Renal cortical epithelial cell (primary cell): ENCODE data around the gene KLF7. TPM values are rescaled to one million over a fixed set of nuclear protein-coding genes. Genes with fewer than 3 reads are reported as not detected.

Source experiments
- DNase-seq: peaks from one replicate; pipeline ENCODE4 v3.0.0-alpha.2; 2011; ENCODE audit warnings: low read depth
- total RNA-seq: library from RNA; depleted of rRNA; stranded (reverse); fragments of >200 nt; gene quantifications from 2 replicates; pipeline ENCODE4 v1.2.3, GENCODE V29; 2014

The KLF7 gene
- total RNA-seq, 1 donor from 2014 or later, result 31.5 TPM

- no peak for DNase-seq
Observed at GRCh38 chr2:207126724-207127308, 38.9 kb downstream of the KLF7 start.

DNA sequence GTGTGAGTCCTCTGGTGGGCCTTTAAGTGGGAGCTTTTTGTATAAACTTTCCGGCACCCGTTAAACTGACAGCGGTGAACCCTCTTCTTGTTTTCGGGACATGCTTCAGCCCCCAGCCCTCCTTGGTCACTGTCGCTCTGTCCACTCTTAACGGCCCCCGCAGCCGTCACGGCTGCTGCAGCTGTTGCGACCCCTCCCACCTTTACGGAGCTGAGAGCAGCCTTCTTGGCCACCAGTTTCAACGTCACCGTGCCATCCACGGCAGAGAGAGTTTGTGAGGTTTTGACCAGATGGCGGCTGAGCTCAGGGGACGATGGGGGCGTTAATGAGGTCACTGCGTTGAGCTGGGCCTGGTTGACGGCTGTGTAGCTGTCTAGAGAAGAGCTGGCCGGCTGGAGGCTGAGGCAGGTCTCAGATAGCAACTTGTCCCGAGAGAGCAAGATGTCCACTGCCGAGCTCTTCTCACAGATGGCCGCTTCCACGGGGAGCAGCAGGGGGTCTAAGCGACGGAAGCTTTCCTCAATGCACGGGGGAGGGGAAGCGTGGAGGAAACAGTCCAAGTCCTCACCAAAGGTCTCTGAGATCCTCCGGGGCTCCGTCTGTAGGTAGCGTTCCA lies 41.9 kb downstream of the KLF7 start:
- no peak for DNase-seq

DNA sequence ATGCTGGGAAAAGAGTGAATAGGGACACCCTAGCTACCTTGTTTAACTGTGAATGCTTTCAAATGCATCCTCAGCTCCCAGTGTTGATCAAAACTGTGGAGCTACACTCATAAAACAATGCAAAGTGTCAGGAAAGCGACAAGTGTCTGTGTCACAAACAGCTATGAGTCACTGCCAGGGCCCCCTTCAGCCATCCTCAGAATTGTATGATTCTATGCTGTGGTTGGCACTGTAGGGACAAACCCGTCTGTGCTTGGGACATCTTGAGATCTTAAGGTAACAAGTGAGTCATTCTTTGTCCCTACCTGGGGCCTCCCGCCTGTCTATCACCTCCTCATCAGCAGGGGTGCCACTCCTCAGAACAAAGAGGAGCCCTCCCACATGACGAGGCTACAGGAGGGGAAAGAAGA lies 42.4 kb downstream of the KLF7 start:
- DNase-seq, result no peak

DNA sequence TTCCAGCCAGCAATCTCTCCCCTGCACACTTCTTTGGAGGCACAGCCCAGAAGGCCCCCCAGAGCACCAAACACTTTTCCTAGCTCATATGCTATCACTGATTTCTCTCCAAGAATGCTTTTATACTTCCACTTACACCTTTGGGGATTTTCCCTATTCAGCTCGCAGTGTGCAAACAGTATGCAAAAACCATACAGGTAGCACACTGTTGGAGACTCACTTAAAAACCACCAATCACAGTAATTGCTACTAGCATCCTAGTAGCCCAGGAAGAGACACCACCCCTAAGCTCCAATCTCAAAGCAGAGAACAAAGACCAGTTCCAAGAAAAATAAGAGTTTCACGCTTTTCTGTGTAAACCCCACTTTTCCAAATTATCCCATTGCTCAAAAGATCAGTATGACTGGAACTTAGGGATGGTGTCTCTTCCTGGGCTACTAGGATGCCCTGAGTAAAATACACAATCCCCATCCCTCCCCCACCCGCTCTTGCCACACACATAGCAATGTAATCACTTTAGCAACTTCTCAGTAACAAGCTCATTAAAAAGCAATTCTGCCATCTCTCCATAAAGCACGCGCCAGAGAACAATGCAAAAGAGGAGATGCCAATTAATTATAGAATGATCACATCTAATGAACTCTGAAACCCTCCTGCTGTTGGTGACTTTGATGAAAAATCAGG lies 43.0 kb downstream of the KLF7 start:
- peak; percentile 42 for DNase-seq

DNA sequence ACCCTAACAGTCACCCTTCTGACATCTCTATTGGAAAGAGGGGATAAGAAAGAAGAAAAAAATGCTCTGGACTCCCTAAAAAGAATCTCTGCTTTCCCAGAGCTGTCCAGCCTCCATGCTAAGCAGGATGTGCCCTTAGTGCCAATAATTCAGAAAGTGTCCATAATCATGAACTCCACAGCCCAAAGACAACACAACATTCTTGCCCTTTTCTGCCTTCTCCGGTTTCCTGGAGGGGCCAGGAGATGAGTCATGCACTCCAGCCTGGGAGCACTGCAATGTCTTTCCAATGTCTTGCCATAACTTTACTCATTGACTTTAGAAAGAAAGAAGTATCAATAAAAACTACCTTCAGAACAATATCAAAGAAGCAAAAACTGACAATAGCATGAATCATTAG lies 44.0 kb downstream of the KLF7 start:
- DNase-seq, result peak; percentile 82

DNA sequence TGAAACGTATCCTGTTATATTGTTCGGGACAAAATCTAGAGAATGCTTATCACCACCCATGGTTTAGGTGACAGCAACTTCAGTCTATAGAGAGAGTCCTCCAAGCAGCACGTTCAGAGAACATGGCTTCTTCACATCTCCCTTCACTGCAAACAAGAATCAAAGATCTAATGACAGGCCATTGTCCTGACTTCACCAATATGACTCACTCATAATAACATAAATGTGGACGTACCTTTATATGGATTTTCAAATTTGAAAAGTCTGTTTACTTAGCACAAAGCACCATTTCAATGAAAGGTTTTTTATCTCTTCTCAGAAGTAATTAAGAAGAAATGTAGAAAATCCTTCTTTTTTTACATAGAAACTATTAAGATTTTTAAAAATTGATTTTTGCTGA lies 46.7 kb downstream of the KLF7 start:
- DNase-seq, result no peak

DNA sequence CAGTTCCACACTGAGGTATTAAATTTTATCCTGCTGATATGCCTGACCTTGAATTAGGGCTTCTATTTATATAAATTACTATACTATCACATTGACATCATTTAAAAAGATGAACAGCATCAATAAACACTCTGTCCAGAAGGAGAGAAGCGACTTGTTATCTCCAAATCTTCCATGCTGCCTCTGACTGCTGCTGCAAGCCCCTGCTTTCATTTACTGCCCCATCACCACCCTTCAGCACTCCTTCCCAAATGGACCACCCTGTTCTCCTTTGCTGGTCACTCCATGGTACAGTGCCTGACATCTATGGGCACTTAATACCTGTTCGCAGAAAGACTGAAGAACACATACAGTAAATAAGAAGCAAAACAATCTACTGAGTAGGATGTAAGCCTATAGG lies 48.1 kb downstream of the KLF7 start:
- DNase-seq, result no peak

- DNase-seq, result no peak
Observed at GRCh38 chr2:207115715-207116364, 49.9 kb downstream of the KLF7 start.

DNA sequence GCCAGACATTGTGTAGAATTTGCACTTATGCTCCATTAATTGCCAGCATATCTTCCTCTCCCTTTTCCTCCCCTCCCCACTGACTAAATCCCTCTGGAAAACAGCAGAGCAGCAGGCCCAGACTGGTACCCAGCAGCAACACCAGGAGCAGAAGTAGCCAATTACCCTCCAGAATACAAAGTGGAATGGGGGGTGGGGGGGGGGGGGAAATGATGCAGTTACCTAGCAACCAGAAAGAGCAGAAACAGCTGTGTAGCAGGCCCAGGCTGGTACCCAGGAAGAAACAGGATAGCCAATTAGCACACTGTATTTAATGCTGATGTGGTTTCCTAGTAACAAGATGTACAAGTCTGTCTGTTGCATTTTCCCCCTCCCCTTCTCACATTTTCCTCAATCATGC lies 52.3 kb downstream of the KLF7 start:
- no peak for DNase-seq

- no peak for DNase-seq
Observed at GRCh38 chr2:207112785-207113184, 53.0 kb downstream of the KLF7 start.

DNA sequence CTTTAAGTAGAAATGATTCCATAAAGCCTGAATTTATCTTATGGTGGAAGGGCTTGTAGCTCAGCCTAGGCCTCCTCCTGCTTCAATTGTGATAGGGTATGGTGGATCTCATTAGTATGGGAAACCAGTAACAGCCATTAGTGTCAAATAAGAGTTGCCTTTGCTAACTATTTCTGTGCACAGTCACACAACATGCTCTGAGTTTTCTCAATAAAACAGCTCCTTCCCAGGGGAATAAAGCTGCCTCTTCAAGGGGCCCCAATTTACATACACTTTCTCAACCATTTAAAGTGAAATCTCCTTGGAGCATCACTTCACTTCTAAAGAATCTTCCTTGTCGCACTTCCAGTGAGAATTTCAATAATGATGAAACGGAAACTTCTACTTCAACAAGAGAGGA lies 53.4 kb downstream of the KLF7 start:
- no peak for DNase-seq

- DNase-seq, result no peak
Observed at GRCh38 chr2:207111757-207112156, 54.0 kb downstream of the KLF7 start.

- DNase-seq, result no peak
Observed at GRCh38 chr2:207110715-207111114, 55.0 kb downstream of the KLF7 start.

GRCh38 chr2:207110310-207110709 lies 55.4 kb downstream of the KLF7 start:
- DNase-seq, result no peak

DNA sequence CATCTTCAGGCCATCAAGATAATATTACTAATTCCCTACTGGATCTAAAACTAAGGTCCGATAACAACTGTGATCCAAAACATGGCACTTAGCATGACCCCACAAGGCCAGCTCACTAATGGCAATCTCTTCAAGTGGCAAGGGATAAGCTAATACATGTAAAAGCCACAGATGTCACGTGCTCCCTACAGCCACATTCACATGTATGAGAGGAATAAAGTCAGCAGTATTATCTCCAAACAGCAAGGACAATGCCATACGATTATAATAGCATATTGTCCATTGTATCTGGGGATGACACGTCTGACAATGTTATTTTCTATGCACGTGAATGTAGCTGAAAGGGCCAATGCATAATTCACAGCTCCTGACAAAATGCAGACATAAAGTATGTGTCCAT lies 56.0 kb downstream of the KLF7 start:
- no peak for DNase-seq

DNA sequence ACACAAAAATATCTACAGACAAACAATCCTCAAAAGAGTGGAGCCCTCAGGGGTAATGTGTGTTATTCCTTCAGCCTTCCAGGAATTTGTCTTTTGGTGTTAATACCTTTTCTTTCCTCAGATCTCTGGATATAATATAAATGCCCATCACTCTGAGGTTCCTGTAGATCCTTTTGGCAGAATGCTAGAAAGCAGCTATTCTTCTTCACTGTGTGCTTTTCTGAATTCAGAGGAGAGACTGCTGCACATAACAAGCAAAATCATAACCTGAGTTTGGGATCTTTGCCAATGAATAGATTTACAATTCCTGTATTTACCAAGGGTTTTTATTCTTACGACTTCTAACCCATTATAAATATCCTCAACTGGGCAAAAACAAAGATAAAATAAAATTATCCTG lies 57.3 kb downstream of the KLF7 start:
- DNase-seq, result no peak

DNA sequence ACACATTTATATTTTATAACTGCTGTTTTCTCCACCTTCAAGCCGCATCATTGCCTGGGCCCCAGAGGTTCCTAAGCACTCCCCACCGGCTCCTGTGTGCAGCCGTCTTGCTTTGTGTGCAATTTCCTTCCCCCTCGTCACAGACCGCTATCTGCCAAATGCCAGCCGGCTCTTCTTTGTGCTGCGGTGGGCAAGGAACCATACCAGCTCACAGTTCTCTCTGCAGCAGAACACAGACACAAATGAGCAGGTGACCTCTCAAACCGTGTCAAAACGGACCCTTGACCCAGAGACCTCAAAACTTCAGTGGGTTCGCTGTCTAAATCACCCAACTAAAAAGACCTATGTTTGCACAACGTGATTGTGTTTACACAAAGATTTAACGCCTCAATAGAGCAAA lies 58.2 kb downstream of the KLF7 start:
- no peak for DNase-seq

DNA sequence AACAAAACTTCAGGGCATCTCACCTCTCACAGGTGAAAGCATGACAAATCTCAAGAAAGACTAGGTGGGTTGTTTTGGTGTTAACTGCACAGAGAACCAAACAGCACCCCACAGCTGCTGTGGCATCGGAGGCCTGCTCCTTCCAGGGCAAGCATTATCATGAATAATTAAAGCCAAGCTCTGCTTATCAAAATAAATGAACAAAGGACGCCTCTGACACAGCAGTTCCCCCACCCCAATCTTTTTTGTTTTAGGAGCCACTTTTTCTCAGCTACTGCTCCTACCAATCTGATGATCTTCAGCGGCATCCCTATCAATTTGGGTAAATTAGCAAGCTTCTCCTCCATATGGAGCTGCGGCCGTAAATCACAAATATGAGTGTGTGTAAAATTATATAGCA lies 58.6 kb downstream of the KLF7 start:
- no peak for DNase-seq

DNA sequence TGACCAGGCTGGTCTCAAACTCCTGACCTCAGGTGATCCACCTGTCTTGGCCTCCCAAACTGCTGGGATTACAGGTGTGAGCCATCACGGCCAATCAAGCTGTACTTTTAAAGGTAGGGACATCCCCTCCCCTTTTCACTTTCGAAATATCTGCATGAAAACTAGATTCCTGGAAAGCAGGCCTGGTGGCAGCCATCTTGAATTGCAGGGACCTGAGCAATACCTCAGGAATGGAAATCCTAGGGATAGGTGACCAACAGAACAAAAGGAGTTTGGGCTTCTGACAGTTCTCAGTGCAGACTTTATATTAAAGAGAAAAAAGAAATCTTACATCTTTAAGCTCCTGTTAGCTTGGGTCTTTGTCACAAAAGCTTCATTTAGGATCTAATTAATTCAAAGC lies 62.6 kb downstream of the KLF7 start:
- DNase-seq, result peak; percentile 33

DNA sequence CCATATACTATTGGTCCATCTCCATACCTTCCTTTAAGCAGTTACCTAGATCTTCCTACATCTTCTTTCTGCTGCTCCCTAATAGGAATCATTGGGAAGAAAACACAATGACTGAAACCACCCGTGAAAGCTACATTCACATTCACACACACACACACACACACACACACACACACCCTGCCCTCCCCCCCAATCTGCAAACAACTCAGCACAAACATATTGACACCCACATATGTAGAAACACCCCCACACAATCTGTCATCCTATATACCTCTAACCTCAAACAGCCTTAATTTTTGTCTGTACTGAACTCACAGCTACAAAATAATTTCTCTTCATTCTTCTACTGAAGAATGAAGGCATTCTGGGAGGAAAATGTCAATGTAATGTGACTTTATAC lies 63.8 kb downstream of the KLF7 start:
- no peak for DNase-seq

- no peak for DNase-seq
Observed at GRCh38 chr2:207097278-207097677, 68.5 kb downstream of the KLF7 start.

DNA sequence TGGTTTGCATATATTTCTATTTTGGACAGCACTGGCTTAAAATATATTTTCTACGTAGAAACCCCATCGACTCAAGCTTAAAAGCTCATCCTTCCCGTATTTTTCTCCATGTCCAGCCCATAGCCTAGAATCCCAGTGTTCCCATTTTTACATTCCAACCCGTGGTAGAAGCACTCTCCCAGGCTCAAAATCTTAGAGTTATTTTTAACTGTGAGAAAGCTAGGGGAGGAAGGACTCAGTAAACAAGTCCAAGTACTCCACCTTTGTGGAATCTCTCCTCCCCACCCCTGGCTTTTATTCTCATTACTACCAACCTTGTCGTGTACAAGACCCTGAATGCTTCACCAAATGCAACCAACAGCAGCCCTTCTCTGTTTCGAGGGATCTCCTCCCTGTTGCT lies 69.8 kb downstream of the KLF7 start:
- no peak for DNase-seq

DNA sequence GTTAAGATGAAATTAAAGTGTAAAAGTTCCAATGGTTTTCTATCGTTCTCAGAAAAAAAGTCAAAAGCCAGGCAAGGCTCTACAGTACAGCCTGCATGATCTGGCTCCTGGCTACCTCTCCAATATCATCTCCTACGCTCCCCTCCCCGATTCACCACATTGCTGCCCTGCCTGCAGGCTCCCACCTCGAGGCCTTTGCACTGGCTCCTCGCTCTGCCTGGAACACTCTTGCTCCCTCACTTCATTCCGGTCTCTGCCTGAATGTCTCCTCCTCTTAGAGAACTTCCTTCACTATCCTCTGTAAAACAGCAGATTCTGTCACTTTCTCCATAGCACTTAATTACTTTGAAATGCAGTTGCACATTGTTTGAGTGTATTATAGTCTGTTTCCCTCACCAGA lies 72.5 kb downstream of the KLF7 start:
- no peak for DNase-seq
